SW 1271 (cell line): ENCODE results near the gene PROX1.

Experiments
- DNase-seq, 2 experiments: peaks; one replicate each; lab custom pipeline; 2025; lab: John Stamatoyannopoulos, UW

The PROX1 gene

DNA sequence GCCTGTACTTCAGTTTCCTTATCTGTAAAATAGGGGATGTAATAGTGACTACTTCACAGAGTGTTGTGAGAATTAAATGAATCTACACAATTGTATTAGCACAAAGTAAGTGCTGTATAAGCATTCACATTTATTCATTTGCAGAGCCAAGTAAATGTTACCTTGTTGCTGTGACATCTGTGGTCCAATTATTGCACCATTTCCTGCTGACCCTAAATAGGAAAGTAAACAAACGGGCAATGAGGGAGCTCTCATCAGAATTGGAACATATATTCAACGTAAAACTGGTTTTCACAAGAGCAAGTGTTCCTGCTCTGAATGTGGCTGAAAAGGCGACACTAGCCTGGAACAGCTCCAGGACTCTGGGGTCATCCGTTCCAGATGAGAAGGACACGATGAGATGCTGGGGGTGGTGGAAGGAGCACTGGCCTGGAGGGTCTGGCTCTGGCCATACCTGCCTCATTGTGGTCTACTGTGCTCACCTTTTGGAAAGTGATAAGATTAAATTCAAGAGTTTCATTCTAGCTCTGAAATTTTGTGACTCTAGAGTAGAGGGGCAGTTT lies 34.5 kb downstream of the PROX1 start:
- DNase-seq, result no peak

DNA sequence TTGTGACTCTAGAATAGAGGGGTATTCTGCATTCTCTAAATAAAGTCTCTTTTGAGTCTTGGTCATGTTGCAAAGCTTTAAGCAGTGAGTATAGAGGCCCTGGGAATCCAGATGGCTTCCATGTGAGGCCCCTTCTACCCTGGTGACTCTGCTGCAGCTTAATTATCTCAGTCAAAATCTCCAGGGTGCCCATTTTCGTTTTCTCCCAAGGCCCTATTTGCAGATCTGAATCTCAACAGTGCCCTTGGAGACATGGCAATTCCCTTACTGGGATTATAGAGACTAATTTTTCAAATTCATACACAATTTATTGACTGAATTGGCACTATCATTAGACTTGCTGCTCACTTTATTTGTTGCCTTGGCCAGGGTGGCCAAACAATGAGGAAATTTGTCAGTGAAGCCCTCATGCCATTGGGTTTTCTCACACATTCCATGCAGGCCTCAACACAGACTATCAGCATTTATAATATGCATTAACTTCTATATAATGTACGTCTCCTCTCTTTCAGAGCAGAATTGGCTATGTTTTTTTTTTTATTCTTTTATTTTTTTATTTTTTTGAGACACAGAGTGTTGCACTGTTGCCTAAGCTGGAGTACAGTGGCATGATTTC lies 35.1 kb downstream of the PROX1 start:
- no peak for DNase-seq

DNA sequence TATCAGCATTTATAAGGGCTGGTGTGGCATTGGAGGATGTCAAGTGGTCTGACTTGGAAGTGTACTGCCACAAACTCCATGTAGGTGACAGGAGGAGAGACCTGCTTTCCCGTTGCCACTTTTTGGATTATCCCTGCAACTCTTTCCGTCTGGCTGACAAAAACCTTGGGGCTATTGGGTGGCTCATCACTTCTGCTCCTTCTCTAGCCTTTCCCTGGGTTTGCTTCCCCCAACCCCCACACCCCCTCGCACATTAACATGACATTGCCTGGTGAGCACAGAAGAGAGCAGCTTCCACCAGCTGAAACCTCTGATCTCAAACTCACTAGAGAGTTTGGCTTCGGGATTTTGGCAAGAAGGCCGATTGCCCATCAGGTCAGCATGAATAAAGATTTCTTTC lies 39.2 kb downstream of the PROX1 start:
- no peak for DNase-seq

DNA sequence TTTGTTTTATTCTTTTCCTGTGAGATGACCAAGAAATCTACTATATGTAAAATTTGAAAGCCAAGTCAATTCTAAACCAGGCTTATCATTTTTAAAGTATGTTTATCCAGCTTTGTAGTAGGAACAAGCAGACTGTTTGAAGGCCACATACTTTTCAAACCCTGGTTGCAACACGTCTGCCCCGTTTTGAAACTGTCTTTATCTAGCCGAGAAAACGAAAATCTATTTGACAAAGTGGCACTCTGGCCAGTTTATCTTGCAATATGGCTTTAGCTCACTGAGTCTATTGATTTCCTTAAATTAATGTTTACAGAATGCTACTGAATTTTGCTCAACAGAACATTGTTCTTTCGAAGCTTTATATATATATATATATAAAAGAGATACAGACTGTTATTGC lies 39.7 kb downstream of the PROX1 start:
- DNase-seq, result no peak

DNA sequence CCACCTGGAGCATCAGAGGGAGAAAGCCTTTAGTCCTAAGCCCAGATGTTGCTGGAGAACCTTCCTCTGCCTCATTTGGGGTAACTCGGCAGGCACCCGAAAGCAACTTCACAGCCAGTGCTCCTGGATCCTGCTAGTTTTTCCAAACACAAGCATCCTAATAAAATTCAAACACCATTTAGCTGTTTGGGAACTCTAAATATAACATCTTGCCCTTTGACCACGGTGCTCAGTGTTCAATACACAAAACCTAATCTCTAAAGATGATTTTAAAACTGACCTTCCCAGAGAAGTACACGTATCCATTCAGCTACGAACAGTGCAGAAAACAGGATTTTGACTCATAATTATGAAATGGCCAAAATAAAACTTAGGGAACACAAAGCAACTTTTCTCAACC lies 40.3 kb downstream of the PROX1 start:
- DNase-seq, result no peak

DNA sequence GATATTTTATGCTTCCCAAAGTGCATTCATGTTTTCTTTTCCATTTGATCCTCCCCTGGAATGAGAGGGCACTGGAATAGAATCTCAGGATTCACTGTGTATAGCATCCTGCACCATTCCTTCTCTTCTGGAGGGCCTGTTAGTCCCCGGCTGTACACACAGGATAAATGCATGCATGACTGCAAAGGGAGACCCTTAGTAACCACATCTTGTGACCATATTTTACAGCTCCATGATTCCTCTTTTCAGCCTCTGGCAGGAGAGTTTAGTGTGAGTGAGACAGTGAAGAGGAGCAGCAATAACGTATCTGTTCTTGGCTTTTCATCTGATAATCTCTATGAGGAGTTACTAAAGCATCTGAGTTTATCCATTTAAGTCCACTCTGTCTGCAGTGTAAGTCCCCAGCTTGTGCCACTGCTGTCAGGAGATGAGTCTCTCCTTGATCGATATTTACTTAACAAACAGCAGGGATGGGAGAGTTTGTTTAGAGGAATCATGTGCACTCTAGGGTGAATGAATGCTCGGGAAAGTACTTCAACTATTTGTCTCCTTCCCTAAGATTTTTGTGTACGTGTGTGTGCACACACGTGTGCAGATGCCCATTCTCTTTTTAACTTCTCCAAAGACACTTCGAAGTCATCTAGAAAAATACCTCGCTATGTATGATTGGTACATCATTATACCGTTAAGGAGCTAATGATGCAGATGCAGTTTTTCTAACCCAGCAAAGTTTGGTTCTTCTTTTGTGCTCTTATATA lies 41.1 kb downstream of the PROX1 start:
- no peak for DNase-seq

DNA sequence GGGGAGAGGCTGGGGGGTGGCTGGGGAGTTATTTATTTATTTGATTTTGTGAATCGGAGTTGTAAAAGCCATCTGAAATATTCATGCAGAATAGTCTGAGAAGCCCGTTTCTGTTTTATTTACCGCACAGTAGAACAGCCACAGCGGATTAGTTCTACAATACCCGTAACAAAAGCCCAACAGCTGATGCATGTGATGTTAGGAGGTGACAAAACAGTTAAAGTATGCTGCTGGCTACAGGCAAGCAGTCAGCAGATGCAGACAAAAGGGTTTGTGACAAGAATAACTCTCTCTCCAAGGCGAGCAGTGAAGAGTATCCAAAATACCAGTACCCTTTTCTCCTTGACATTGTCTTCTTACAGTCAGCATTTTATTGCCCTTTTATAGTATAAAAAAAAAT lies 42.0 kb downstream of the PROX1 start:
- DNase-seq, result no peak

DNA sequence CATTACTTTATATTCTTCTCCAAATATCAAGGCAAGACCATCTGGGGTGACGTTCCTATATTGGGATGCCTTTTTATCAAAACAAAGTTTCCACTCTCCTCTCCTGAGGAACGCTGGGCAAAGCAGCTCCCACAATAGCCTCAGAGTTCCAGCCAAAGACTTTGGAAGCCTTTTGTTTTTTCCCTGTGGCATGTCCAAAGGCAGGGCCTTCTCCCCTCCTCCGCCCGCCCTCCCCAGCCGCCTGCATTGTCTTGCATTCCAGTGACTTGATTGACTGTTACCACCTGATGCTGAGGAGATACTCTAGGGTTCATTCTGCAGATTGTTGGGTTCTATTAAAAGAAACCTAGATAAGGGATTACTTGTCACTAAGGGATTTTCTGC lies 43.5 kb downstream of the PROX1 start:
- no peak for DNase-seq

DNA sequence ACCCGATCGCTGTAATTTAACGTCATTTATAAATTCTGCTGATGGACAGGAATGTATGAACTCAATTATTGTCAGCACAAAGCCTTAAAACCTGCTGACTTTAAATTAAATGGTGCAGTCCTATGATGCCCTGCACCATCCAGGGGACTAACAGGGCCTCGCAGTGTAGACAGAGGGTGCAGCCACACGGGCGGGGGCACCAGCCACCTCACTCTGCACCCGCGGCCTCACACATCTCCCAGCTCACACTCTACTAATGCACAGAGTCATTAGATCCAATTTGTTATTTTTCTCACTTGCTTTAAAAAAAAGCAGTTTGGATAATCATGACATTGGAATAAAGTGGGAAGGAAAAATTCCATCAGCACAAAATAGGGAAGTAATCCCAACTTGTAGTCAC lies 49.7 kb downstream of the PROX1 start:
- no peak for DNase-seq

DNA sequence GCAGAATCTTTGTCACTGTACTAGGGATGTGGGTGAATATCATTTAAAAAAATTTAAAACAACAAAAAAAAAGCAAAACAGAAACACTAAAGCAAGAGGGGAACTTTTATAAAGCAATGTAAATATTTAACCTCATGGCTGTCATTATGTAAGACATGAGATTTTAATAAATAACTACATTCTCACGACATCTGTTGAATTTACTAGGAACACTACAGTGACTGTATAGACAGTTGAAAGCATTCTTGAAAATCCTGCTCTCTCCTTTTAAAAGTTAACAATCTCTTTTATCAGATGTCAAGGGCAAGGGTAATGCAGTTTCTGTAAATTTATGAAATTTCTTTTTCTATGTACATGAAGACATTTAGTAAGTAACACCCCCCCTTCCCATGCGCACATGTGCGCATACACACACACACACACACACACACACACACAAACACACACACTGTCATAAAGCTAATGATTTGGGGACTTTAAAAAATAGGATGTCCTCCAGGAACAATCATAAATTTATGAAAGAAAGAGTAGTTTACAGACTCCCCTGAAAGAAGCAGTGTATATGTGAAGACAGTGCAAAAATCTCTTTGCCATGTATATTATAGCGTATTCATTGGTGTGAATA lies 51.7 kb downstream of the PROX1 start:
- DNase-seq, result no peak

DNA sequence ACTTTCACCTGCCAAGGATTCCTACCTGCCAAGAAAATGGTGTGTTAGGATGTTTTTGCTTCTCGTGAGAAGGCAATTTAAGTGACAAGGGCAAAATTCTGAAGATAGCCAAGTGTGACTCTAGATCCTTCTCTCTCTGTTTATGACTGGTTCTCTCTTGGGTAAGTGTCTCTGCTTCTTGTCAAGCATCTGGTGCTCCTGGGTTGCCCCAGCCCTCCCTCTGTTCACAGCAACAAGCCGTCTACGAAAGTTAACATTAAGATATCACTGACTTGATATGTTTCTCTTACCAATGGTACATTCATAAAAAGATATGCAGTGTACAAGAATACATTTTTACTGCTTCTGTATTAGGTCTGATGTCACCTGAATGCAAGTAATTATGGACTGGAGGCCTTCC lies 55.4 kb downstream of the PROX1 start:
- DNase-seq, result no peak

DNA sequence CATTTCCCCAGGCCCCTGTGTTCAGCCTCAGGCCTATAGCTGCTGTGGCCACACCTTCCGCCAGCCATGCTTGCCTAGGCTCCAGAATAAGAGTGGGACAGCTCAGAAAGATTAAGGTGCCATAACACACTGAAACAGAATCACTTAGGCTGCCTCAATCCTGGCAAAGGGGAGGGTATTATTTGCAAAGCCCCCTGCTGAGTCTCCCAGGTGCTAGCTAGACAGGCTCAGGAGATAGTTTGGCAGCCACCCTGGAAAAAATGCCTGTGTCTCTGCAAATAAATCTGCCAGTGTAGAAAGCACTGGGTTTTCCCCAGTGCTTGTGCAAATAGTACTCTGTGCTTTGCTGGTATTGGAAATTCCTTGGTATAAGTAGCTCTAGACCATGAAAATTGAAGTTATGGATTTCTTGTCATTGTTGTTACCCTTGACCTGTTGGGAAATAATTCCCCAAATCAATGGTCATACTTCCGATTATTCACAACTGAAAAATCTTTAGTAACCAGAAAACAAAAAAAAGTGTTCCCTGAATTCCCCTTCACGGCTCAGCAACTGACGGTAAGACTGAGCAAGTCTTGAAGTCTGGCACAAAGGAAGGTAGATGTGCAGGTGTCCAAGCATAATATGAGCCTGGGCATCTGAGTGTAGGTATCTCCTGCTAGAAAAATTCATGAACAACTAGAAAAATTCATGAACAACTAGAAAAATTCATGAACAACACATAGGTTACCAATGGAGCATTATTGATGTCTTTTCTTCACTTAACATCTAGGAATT lies 56.9 kb downstream of the PROX1 start:
- no peak for DNase-seq

DNA sequence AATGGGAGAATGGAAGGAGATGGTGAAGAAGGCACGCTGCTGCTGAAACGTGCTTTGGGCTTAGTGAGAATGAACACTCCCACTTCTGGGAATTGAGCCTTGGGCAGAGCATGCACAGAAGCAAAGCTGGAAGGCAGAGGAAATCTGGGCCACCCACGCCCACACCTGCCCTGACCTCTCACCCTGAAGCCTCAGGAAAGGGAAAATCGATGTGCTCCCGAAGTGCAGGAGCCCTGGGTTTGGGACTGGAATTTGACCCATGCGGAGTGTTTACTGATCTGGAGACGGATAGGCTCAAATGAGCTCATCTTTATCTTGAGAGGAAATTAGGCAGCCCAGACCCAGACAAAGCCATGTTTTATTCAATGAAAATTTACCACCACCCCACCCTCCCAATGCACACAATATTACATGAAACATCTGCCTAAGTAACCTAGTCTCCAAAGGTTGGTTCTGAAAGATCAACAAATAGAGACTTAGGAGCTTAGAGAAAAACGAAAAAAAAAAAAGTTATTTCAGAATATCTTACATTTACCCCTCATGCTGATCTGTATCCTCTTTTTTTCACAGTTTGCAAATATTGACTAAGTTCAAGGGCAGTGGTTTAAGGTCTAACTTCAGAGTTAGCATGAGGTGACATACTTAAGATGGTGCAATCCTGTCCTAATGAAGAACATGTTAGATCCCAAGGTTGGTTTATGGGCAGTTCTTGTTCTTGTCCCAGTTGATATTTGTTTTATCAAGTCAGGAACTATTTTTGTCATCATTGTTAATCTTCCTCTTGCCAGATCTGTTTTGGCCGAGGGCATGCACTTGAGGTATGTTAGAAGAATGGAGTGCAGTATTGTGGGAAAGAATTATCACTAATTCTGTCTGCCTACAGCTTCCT lies 63.0 kb downstream of the PROX1 start:
- no peak for DNase-seq

DNA sequence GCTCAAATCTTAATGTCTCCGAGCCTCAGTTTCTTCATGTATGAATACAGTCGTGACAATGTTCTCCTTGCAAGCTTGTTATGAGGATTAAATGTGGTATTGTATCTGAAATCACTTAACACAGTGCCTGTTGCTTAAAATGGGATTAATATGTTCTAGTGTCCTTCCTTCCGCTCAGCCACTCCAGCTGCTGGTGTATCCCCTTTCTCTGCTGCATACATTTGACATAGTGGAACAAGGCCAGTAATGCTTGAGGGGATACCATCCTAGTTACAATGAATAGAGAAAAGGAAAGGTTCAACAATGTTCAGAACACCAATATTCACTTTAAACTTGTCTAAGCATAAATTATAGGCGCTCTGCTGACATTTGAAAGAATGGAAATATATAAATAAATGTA lies 64.0 kb downstream of the PROX1 start:
- DNase-seq, result no peak

DNA sequence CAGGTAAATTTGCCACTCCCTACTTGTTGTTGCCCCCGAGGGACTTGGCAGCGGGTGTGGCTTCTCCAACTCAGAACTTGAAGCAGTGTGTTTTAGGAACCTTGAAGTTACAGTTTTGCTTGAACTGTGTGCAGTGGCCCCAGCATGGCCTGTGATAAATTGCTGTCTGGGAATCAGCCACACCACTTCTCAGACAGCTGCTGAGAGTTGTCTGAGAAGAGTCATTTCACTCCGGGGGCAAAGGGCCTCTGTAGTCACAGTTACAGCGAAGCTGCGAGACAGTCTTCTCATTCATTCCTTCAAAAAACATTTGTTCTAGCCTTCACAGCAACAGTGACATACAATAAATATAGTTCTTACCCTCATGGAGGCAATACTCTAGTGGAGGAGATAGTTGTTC lies 70.3 kb downstream of the PROX1 start:
- no peak for DNase-seq

DNA sequence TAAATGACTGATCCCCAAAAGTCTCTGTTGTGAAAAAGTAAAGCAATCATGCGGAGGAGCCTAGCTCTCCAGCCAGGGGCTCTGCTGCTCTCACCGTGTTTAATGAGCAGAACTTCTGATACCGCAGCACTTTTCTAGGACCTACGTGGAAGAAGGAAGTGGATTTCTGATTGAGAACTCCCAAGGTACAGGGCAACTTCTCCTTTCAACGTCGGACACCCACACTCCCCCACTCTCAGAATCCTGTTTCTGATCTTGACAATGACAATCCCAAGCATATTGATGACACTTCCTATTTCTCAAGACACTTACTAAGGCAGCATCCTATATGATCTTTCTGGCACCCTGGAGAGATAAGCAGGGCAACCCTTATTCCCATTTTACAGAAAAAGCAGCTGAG lies 78.4 kb downstream of the PROX1 start:
- DNase-seq, result no peak

DNA sequence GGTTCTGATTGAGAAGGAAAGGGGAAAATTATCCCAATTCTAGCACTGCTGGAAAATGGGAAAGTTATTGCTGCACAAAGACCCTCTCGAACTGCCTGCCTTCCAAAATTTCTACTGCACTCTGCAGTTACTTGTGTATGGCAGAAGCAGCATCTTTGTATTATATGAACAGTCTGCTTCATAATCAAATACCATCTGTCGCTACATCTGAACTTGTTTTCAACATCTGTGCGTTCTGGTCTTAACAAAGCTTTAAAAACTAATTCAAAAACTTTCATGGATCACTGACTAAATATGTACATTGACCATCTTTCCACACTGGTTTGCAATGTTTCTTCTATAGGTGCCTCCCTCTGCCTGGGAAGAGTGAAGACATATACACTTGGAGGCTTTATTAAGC lies 79.2 kb downstream of the PROX1 start:
- DNase-seq, result no peak

DNA sequence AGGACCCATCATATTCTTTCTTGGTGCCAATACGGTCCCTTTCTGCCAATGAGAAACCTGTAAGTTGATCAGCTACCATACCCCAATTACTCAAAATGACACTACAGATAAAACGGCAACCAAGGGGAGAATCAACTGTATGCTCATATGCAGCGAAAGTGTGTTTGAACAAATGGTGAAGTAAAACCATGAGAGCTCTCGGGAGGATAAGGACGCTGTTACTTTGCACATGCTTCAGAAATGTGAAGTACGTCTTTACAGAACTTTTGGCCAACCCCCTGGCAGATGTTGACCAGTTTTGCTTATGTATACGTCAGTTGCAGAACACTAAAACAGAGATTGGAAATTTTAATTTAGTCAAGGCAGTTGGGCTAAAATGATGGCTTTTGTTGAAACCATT lies 79.6 kb downstream of the PROX1 start:
- no peak for DNase-seq

DNA sequence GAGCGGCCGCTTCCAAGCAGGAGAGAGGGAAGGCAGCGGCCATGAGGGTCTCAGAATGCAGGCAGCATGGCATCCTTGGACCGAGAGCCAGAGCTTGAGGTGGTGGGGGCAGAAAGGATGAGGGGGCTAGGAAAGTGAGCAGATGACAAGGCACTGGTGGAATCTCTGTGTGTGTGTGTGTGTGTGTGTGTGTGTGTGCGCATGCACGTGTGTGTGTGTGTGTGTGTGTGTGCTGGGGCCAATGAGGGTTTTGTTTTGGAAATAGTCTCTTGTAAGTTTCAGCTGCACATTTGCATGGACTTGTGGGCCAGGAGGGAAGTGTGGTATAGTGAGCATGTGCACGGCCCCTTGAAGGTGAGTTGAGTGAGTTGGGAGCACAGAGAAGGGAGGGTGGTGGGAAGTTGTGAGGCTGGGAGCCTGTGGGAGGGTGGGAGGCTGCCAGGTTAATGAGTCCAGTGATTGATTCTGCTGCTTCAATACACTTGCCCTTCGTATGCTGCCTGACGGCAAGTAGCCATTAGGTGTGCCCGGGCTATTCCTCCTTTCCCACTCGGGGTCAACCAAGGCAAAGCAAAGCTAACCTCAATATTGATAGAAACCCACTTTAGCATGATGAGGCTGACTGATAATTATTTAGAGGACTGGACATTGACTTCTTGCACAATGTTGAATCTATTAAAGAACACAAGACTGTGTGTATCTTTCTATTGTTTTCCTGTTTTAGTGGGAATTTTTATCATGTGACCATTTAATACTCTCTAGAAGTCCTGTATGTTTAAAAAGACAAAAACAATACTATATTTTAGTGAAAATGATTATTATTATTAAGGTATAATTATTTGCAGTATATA lies 80.3 kb downstream of the PROX1 start:
- no peak for DNase-seq

DNA sequence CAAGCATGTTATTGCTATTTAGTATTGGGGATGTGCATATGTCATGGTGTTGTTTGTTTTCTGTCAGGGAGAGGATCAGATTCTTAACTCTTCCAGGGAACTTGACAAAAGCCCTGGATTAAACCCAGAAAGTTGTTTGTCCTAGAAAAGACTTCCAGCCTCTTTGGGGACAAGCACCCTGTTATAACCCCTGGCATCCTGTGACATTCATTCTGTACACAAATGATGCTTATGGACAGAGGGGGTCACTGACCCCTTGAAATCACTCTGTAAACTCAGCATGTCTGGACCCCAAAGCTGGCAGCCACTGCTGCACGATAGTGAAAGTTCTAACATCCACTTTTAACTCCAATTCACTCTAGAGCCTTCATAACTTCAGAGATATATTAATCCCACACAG lies 81.2 kb downstream of the PROX1 start:
- DNase-seq, result no peak

DNA sequence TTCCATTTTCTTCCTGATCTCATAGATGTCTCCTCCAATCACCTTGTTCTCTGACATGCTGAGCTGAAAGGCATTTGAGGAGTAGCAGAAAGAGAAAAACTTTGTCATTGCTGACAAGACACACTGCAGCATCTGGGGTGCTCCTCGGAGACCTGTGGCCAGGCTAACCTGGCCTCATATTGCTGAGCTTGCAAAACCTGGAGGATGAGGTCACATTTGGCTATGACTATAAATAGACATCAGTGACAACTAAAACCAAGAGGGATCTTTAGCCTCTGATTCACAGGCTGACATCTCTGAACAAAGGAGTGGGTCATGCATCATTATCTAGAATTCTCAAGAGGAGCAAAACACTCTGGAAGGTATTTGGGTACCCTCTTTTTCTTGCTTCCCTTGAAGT lies 83.7 kb downstream of the PROX1 start:
- DNase-seq, result no peak
